NOMO-1 treated with dmso at 0.1 percent for 144 hours (cell line): ENCODE results near the gene FBXO10.
"Not testable (repeated sequence)": the region's sequence is repeated elsewhere in the genome, so short reads cannot be mapped to it uniquely, and the experiment has no call there.

Experiments used
- DNase-seq: peaks from one replicate; lab custom pipeline; 2025; ENCODE audit not compliant: unreplicated experiment; lab: John Stamatoyannopoulos, UW

FBXO10 gene

DNA sequence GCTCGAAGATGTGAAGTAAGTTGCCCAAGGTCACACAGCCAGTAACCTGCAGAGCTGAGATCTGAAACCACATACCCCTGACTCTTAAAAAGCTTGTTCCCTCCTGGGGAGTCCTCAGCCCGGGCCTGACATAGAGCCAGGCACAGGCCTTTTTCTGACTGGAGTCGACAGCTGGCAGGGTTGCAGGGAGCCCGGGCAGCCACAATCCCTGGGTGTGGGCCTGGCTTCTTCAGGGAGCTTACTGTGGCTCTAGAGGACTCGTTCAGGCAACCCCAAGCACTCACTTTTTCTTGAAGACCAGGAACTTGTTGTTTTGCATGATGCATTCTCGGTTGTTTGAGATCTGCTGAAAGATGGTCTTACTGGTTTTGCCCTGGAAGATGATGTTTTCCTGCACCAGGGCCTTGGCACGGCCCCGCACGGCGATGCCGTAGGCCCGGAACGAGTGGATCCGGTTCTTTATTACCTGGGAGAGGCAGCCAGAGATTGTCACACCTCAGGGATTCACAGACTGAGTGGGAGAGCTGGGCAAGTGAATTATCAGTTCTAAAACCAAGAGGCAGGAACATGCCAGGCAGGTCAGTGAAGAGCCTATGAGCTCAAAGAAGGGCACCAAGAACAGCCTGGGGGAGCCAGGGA, 60.4 kb downstream of the FBXO10 start:
- no peak for DNase-seq

GRCh38 chr9:37514999-37515398, 61.2 kb downstream of the FBXO10 start:
- DNase-seq: no peak

GRCh38 chr9:37514415-37514814, 61.8 kb downstream of the FBXO10 start:
- DNase-seq: not testable (repeated sequence)

DNA sequence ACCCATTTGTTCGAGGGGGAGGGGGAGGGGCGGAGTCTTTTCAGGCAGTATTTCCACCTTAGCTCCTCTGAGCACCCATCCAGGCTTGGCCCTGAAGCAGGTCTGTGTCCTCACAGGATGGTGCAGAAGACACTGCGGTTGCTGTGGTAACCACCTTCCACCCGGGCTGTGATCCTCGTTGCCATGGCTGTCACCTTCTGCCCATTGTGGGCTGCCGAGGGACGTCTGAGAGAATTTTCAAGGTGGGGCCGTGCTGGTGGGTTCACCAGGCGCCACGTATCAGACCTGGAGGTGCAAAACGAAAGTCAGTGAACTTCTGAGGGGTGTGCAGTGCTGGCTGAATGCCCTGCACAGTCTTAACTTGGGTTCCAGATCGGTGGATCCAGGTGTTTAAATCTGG, 63.7 kb downstream of the FBXO10 start:
- DNase-seq: no peak

DNA sequence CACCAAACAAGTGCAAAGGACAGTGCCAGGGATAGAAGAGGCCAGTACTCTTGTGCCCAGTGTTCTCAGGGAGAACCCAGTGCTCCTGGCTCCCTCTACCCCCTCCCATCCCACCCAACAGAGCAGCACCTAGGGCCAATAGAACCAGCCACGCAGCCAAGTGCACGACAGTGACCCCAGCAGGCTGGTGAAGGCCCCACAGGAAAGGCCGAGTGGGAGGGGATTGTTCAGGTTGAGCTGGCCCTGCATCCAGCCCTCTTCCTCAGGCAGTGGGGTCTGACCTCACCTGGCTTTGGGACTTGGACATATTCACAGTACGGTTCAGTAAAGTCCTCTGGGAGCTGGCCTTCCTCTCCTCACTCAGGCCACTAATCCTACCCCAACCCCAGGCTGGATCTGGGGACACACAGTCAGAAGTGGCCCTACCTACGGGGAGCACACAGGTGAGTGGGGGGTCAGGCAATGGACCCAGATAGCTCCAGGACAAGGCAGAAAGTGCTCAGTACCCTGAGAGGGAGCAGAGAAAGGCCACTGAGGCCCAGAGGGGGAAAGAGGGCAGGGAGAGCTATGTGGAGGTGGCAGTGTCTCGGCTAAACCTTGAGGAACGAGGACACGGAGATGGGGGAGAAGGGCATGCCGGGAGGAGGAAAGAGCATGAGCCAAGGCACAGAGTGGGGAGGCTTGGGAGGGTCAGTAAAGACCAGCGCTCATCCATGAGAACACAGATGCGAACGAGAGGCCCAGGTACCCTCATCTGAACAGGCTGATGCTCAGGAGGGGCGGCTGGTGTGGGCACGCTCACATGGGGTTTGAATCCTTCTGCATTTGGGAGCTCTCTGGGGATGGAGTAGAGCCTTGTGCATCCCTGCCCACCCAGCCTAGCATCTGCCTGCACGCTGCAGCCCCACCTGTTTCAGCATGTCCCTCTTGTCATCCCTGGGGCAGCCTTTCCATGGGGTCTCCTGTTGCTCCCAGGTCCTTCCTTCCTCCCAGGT, 64.9 kb downstream of the FBXO10 start:
- no peak for DNase-seq

DNA sequence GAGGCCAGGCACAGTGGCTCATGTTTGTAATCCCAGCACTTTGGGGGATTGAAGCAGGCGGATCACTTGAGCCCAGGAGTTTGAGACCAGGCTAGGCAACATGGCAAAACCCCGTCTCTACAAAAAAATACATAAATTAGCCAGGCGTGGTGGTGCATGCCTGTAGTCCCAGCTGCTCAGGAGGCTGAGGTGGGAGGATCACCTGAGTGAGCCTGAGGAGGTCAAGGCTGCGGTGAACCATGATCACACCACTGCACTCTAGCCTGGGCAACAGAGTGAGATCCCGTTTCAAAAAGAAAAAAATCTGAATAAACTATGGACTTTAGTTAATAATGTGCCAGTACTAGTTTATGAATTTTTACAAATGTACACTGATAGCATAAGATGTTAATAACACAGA, 66.1 kb downstream of the FBXO10 start:
- DNase-seq: not testable (repeated sequence)

- DNase-seq: no peak
Measured at GRCh38 chr9:37509536-37509935, 66.6 kb downstream of the FBXO10 start.

GRCh38 chr9:37508834-37509206, 67.4 kb downstream of the FBXO10 start:
- no peak for DNase-seq

DNA sequence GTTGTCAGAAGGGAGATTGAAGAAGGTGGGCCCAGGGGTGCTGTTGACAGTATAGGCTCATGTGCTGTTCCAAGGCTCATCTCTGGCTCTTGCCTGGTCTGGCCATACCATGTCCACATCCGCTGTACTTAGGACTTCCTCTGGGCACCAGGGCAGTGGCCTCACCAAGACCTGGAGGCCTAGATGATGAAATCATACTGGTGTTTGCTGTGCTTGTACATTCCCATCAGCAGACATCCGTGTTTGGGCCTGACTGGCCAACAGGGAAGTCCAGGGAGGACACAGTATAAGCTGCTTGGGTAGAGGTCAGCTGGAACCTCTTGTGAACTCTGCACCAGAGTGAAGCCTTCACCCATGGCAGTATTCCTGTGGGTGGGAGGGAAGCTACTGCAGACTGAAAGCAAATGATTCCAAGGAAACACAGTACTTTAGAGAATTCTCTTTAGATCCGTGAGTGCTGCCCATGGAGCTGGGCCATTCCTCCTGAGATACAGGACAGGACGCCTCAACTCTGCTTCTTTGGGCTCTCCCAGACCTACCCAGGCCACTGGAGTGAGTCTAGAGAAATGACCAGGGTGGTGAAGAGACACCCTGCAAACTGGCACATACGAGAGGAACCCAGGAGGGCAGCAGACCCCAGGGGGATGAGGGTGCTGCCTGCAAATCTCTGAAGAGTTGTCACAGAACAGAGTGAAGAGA, 67.9 kb downstream of the FBXO10 start:
- DNase-seq: no peak

DNA sequence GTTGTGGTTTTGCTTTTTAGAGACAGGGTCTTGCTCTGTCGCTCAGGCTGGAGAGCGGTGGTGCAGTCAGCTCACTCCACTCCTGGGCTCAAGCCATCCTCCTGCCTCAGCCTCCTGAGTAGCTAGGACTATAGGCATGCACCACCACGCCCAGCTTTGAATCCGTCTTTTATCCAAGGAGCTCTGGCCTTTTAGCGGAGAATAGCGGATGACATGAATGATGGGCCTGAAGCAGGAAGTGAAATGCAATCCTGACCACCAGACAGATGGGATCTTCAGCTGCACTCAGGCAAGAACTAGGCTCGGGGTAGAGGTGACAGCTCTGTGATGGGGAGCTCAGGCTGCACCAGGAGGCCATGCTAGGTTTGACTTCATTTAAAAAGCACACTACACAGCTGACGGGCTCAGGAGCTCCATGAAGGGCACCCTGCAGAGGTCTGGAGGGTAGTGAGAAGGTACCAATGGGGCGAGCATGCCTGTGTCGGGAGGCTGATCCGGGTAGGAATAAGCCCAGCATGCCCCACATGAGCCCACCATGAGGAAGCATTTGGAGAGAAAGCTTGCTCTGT, 68.5 kb downstream of the FBXO10 start:
- no peak for DNase-seq

DNA sequence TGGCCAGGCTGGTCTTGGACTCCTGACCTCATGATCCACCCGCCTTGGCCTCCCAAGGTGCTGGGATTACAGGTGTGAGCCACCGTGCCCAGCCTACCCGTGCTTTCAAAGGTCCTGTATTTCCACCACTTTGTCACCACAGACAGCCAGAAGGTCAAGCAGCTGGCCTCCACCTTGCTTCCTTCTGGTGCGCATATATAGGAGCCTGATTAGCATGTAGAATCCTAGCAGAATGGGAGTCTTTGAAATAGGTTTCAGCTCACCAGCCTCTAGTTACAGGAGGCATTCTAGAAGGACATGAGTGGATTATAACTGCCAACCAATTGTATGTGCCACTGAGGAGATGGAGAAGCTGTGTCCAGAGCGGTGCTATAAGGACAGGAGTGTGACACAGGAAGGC, 71.6 kb downstream of the FBXO10 start:
- DNase-seq: no peak

DNA sequence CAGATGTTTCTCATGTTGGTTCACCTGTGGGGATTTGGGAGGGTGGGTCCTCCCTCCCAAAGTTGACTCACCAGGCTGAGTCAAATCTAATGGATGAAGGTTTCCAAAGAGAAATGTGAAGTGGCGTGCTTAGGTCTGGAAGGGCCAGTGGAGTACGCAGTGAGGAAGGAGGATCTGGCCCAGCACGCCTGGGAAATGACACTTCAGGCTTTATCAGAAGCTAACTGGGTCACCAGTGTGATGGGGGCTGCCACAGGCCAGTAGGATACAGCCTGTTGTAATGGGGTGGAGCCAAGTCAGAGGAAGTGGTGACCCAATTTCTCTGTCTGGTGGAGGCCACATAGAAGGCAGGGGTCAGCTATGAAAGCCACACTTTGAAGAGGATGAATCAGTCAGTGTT, 72.4 kb downstream of the FBXO10 start:
- DNase-seq: no peak

- DNase-seq: no peak
Measured at GRCh38 chr9:37501957-37502596, 74.1 kb downstream of the FBXO10 start.

DNA sequence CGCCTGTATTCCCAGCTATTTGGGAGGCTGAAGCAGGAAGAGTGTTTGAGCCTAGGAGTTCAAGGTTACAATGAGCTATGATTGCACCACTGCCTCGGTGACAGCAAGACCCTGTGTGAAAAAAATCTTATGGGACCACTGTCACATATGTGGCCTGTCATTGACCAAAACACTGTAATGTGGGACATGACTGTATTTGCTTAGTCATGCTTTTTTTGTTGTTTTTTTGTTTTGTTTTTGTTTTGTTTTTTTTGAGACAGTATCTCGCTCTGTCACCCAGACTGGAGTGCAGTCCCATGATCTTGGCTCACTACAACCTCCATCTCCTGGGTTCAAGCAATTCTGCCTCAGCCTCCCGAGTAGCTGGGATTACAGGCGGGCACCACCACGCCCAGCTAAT, 76.9 kb downstream of the FBXO10 start:
- DNase-seq: no peak

GRCh38 chr9:37498457-37498856, 77.7 kb downstream of the FBXO10 start:
- no peak for DNase-seq

DNA sequence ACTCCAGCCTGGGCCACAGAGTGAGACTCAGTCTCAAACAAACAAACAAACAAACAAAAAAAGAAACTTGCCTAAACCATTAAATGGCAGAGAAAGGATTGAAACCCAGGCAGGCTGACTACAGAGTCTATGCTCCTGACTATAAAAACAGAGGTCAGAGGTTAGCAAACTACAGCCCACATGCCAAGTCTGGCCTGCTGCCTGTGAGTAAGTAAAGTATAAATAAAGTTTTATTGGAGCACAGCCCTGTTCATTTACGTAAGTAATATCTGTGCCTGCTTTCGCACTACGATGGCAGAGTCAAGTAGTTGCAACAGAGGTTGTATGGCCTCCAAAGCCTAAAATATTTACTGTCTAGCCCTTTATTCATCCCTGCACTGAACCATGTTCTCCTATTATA, 78.9 kb downstream of the FBXO10 start:
- DNase-seq: no peak

DNA sequence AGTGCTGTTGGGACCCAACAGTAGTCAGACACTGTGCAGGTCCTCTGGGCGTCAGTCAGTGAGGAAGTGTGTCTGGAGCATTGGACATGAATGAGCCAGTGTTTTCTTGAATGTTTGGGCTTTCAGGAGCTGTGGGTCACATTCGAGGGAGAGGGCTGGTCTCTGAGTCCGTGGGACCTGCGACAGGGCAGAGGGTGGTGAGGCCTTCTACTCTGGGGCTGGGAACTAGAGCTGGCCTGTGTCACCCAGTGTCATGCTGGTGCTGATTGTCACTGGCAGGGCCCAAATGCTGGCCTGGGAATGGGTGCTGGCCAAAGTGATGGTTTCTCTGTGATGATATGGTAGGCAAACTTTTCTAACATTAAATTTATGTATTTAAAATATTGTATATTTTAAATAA, 80.2 kb downstream of the FBXO10 start:
- no peak for DNase-seq

DNA sequence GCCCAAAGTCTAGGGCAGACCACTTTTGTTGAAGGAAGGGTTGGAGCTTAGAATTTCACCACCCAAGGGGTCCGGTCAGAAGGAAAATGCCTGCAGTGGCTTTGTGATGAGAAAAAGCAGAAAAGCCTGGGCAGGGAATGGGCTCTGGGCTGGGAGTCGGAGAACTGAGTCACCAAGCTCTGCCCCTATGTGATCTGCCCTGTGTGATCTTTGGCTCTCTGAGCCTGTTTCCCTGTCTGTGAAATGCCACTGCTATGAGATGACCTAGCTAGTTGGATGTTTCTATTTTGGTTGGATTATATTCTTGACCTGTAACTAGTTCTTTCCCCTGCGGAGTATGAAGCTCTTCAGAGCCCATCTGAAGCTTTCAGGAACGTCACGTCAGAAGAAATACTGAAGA, 80.6 kb downstream of the FBXO10 start:
- no peak for DNase-seq

DNA sequence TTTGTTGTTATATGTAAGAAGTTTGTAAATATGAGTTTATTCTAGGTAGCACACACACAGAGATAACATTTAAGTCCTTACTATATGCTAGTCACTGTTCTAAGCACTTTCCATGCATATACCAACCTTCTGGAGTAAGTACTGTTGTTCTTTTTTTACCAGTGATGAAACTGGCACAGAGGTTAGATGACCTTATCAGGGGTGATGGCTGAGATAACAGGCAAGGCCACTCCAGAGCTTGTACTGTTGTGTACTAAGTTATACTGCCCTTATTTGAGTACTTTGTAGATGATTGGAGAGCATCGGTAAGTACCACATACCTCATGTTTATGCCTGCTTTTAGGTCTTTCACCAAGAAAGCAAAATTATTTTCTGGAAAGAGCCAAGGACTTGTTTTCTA, 84.2 kb downstream of the FBXO10 start:
- no peak for DNase-seq

DNA sequence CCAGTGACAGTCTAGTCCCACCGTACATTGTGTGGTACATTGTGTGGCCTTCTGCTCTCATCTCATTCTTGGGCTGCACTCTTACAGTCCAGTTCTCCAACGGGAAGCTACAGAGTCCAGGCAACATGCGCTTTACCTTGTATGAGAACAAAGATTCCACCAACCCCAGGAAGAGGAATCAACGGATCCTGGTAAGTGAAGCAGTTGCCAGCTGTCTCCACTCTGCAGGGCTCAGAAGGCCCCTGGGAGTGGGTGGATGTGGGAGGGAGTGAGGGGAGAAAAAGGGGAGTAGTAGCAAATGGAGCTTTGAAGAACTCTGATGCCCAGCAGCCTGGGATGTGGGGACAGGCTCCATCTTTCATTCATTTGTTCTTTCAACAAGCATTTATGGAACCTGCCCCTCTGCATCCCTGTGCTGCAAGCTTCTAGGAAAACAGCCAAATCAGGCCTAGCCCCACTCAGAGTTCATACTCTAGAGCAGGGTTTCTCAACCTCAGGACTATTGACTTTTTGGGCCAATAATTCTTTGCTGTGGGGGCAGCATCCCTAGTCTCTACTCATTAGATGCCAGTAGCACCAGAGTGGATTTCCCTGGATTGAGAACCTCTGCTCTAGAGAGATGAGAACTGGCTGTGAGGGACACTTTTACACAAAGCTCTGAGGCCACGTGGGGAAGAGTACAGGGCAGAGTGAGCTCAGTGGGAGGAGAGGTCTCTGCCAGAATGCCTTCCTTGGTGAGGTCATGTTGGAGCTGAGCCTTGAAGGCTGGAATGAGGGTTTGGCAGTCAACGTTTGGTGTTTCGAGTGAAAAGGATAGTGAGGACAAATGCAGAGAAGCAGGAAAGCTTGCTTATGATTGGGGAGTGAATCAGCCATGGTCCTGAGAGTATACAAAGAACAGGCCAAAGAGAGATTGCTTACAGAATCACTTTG, 89.3 kb downstream of the FBXO10 start:
- no peak for DNase-seq
